MCF 10A (cell line): Measurements from ENCODE around the gene IQCN. TPM values are rescaled to one million over a fixed set of nuclear protein-coding genes. Genes with fewer than 3 reads are reported as not detected.

ENCODE experiments used
- BruUV-seq: library from RNA; stranded (reverse); fragments of 400-500 nt; replicated peaks from 2 replicates; lab custom pipeline; 2021; lab: Mats Ljungman, UMichigan
- CTCF ChIA-PET: fragments of 300-600 bp; sonication (Branson Sonifier 250); formaldehyde crosslinking; extraction: SDS; loops from one replicate; lab custom pipeline; 2021; ENCODE audit warnings: antibody characterized with exemption, inconsistent platforms; lab: Yijun Ruan, JAX
- POLR2A ChIA-PET: fragments of 300-600, 350-650 bp; sonication (Branson Sonifier 250); formaldehyde crosslinking; extraction: SDS; loops from one replicate; lab custom pipeline; 2020; ENCODE audit warnings: antibody characterized with exemption, inconsistent platforms; lab: Yijun Ruan, JAX
- DNase-seq: peaks from one replicate; pipeline ENCODE4 v3.0.0-alpha.2; 2018; ENCODE audit not compliant: unreplicated experiment
- H3K27ac Mint-ChIP-seq: one replicate; pipeline ENCODE4 v1.8.0; 2022; ENCODE audit warnings: mild to moderate bottlenecking, low read depth, mixed read lengths; ENCODE audit not compliant: unreplicated experiment
- H3K27me3 Mint-ChIP-seq: one replicate; pipeline ENCODE4 v1.8.0; 2022; ENCODE audit warnings: mixed read lengths; ENCODE audit not compliant: insufficient read depth, unreplicated experiment
- H3K36me3 Mint-ChIP-seq: one replicate; pipeline ENCODE4 v1.8.0; 2022; ENCODE audit warnings: mild to moderate bottlenecking, moderate library complexity, mixed read lengths; ENCODE audit not compliant: insufficient read depth, unreplicated experiment
- H3K4me1 Mint-ChIP-seq: one replicate; pipeline ENCODE4 v1.8.0; 2022; ENCODE audit warnings: mixed read lengths; ENCODE audit not compliant: insufficient read depth, unreplicated experiment
- H3K4me3 Mint-ChIP-seq: one replicate; pipeline ENCODE4 v1.8.0; 2022; ENCODE audit warnings: mild to moderate bottlenecking, moderate library complexity, mixed read lengths; ENCODE audit not compliant: unreplicated experiment
- H3K9me3 Mint-ChIP-seq: one replicate; pipeline ENCODE4 v1.8.0; 2022; ENCODE audit warnings: mixed read lengths; ENCODE audit not compliant: unreplicated experiment
- intact Hi-C: fragments of 100-400 bp; cut with micrococcal nuclease; formaldehyde crosslinking; loops from 2 replicates; pipeline ENCODE4 v1.14.1; 2022
- total RNA-seq: library from RNA; stranded (reverse); gene quantifications from 2 replicates; pipeline ENCODE4 v1.2.3, GENCODE V29; 2022
- TF ChIP-seq, protein P1 (sequence below): fragments of 200-600 bp; IDR thresholded peaks from one replicate; pipeline ENCODE4 v1.8.0; 2022; ENCODE audit warnings: antibody characterized with exemption, mild to moderate bottlenecking; ENCODE audit not compliant: unreplicated experiment

Gene IQCN
- total RNA-seq, 1 experiment from 2014 or later: 0.26 TPM

DNA sequence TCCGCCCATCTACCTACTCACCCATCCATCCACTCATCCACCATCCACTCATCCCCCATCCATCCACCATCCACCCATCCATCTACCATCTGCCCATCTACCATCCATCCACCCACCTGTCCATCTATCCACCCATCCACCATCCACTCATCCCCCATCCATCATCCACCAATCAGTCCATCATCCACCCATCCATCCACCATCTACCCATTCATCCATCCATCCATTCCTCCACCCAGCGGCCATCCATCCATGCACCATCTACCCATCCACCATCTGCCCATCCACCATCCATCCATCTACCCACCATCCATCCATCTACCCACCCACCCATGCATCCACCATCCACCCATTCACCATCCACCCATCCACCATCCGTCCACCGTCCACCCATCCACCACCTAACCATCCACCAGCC, 20.8 kb upstream of the IQCN start:
- no peaks in the 10 kb centered on the region for H3K9me3 Mint-ChIP-seq
- no peak for DNase-seq
- intact Hi-C loops: no loop called here
- CTCF ChIA-PET: interaction anchor here (0.6 kb wide), 1 partner anchor 179 kb away, joined by 3 read pairs; no protein-coding TSS in a partner anchor
- no TSS peak for BruUV-seq
- peaks cover 19% of the 10 kb centered on the region for H3K4me1 Mint-ChIP-seq
- H3K27me3 Mint-ChIP-seq: no peaks in the 10 kb centered on the region
- H3K27ac Mint-ChIP-seq: no peak overlapping the region
- TF ChIP-seq, protein P1, sequence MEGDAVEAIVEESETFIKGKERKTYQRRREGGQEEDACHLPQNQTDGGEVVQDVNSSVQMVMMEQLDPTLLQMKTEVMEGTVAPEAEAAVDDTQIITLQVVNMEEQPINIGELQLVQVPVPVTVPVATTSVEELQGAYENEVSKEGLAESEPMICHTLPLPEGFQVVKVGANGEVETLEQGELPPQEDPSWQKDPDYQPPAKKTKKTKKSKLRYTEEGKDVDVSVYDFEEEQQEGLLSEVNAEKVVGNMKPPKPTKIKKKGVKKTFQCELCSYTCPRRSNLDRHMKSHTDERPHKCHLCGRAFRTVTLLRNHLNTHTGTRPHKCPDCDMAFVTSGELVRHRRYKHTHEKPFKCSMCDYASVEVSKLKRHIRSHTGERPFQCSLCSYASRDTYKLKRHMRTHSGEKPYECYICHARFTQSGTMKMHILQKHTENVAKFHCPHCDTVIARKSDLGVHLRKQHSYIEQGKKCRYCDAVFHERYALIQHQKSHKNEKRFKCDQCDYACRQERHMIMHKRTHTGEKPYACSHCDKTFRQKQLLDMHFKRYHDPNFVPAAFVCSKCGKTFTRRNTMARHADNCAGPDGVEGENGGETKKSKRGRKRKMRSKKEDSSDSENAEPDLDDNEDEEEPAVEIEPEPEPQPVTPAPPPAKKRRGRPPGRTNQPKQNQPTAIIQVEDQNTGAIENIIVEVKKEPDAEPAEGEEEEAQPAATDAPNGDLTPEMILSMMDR: no peak
- POLR2A ChIA-PET: no interaction called here
- H3K36me3 Mint-ChIP-seq: peaks cover 6% of the 10 kb centered on the region
- no peak overlapping the region for H3K4me3 Mint-ChIP-seq

GRCh38 chr19:18294467-18294864, 20.2 kb upstream of the IQCN start:
- no peaks in the 10 kb centered on the region for H3K9me3 Mint-ChIP-seq
- POLR2A ChIA-PET: no interaction called here
- TF ChIP-seq, protein P1: no peak
- no peak for DNase-seq
- no TSS peak for BruUV-seq
- H3K27me3 Mint-ChIP-seq: no peaks in the 10 kb centered on the region
- intact Hi-C loops: no loop called here
- CTCF ChIA-PET: interaction anchor here (0.6 to 2.7 kb wide), 3 partner anchors 9 to 179 kb away, joined by 3 to 15 read pairs (median 3); no protein-coding TSS in a partner anchor
- peaks cover 6% of the 10 kb centered on the region for H3K36me3 Mint-ChIP-seq
- H3K4me1 Mint-ChIP-seq: peaks cover 19% of the 10 kb centered on the region
- no peak overlapping the region for H3K4me3 Mint-ChIP-seq
- H3K27ac Mint-ChIP-seq: no peak overlapping the region

DNA sequence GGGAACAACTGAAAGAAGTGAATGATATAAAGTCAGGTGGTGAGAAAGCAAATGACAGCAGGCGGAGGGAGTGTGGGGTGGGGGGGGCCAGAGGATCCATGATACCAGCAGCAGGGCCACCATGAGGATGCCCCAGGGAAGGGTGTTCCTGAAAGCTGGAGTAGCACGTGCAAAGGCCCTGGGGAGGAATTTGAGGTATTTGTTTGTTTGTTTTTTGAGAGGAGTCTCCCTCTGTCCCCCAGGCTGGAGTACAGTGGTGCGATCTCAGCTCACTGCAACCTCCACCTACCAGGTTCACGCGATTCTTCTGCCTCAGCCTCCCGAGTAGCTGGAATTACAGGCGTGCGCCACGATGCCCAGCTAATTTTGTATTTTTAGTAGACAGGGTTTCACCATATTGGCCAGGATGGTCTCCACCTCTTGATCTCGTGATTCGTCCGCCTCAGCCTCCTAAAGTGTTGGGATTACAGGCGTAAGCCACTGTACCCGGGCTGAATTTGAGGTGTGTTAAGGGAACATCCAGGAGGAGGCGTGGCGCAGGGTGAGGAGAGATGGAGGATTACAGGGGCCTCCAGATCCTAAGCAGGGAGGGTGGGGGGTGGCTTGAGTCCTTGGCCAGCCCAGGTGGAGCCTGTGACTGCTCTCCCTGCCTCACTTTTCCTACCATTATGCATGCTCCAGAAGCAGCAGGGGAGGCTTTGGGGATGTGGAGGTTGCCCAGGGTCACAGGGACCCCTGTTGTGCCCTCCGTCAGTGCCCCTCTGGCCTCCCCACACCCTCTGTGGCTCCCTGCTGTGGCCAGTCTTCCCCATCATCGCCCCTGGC, 19.6 kb upstream of the IQCN start:
- TF ChIP-seq, protein P1: no peak
- H3K4me3 Mint-ChIP-seq: peak overlapping the region; percentile 78
- peaks cover 19% of the 10 kb centered on the region for H3K4me1 Mint-ChIP-seq
- no peak for DNase-seq
- H3K36me3 Mint-ChIP-seq: peaks cover 6% of the 10 kb centered on the region
- intact Hi-C loops: no loop called here
- no peaks in the 10 kb centered on the region for H3K27me3 Mint-ChIP-seq
- CTCF ChIA-PET: interaction anchor here (0.7 to 2.7 kb wide), 4 partner anchors 8 to 34 kb away, joined by 3 to 15 read pairs (median 12); partner anchors contain the start of gene LSM4
- H3K9me3 Mint-ChIP-seq: no peaks in the 10 kb centered on the region
- POLR2A ChIA-PET: interaction anchor here (0.6 to 4.0 kb wide), 7 partner anchors 8 to 102 kb away, joined by 3 to 170 read pairs (median 15); partner anchors contain the start of genes JUND, LSM4, MPV17L2 and RAB3A
- no TSS peak for BruUV-seq
- H3K27ac Mint-ChIP-seq: peak overlapping the region; percentile 83
